CD4-positive, alpha-beta T cell treated with Interleukin-15 for 4 hours (primary cell): ENCODE results near the gene FNIP1.
"Not testable (repeated sequence)": the region's sequence is repeated elsewhere in the genome, so short reads cannot be mapped to it uniquely, and the experiment has no call there.

Experiments
- DNase-seq: peaks from one replicate; pipeline ENCODE4 v3.0.0-alpha.2; 2020; ENCODE audit warnings: low spot score

Gene FNIP1

GRCh38 chr5:131749723-131750470 lies 46.9 kb downstream of the FNIP1 start:
- DNase-seq = no peak

- no peak for DNase-seq
These were observed 47.7 kb downstream of the FNIP1 start for GRCh38 chr5:131749138-131749537.

- DNase-seq = peak; percentile 12
These were observed 49.4 kb downstream of the FNIP1 start for GRCh38 chr5:131747180-131748105.

- no peak for DNase-seq
These were observed 50.4 kb downstream of the FNIP1 start for GRCh38 chr5:131746423-131746822.

GRCh38 chr5:131745703-131746102 lies 51.1 kb downstream of the FNIP1 start:
- no peak for DNase-seq

GRCh38 chr5:131745155-131745554 lies 51.7 kb downstream of the FNIP1 start:
- DNase-seq = no peak

- no peak for DNase-seq
These were observed 56.3 kb downstream of the FNIP1 start for GRCh38 chr5:131740477-131740876.

GRCh38 chr5:131735393-131735792 lies 61.4 kb downstream of the FNIP1 start:
- no peak for DNase-seq

- not testable (repeated sequence) for DNase-seq
These were observed 61.9 kb downstream of the FNIP1 start for GRCh38 chr5:131734939-131735338.

- DNase-seq = not testable (repeated sequence)
These were observed 67.5 kb downstream of the FNIP1 start for GRCh38 chr5:131729292-131729691.

- not testable (repeated sequence) for DNase-seq
These were observed 72.7 kb downstream of the FNIP1 start for GRCh38 chr5:131724089-131724488.

GRCh38 chr5:131720714-131721113 lies 76.1 kb downstream of the FNIP1 start:
- no peak for DNase-seq

- no peak for DNase-seq
These were observed 77.3 kb downstream of the FNIP1 start for GRCh38 chr5:131719564-131719963.

GRCh38 chr5:131718487-131719014 lies 78.3 kb downstream of the FNIP1 start:
- no peak for DNase-seq

GRCh38 chr5:131717164-131717563 lies 79.7 kb downstream of the FNIP1 start:
- not testable (repeated sequence) for DNase-seq

- no peak for DNase-seq
These were observed 80.2 kb downstream of the FNIP1 start for GRCh38 chr5:131716650-131717049.

- DNase-seq = no peak
These were observed 86.4 kb downstream of the FNIP1 start for GRCh38 chr5:131710391-131710790.

GRCh38 chr5:131709043-131709442 lies 87.8 kb downstream of the FNIP1 start:
- no peak for DNase-seq

- no peak for DNase-seq
These were observed 90.5 kb downstream of the FNIP1 start for GRCh38 chr5:131706281-131706680.

- no peak for DNase-seq
These were observed 101.9 kb downstream of the FNIP1 start for GRCh38 chr5:131694926-131695325.

GRCh38 chr5:131693894-131694293 lies 102.9 kb downstream of the FNIP1 start:
- DNase-seq = no peak

GRCh38 chr5:131685516-131686171 lies 111.2 kb downstream of the FNIP1 start:
- DNase-seq = no peak
